Measurements from ENCODE around the gene LDLRAD3. TPM values are rescaled to one million over a fixed set of nuclear protein-coding genes. Genes with fewer than 3 reads are reported as not detected.

Gene LDLRAD3
- total RNA-seq, 1 experiment from 2014 or later: 28.1 TPM

DNA sequence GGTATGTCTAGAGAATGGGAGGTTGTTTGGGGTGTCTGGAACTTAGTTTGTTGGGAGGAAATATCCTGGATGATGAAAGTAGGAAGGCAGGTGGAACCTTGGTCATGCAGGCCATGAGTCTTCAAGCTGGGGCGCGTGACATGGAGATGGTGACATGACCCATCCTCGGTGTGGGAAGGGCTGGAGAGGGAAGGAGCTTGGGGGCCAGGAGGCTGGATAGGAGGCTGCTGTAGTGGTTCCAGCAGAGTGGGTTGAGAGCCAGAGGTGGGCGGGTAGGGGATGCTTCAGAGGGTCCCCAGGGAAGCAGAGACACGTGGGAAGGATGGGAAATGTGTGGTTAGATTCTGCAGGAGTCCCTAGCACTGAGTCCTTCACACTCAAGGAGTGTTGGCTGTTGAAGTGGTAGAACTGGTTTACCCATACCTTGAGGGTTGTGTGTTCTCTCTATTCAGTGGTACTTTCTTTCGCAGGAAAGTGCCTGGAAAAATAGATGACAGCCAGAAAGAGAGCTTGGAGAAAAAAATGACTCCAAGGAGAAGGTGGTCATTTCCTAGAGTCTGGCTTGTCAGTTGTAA, 56.8 kb downstream of the LDLRAD3 start:
- no peak overlapping the region for H3K4me3 ChIP-seq (ENCODE audit: low read depth in 2 of 2, low read length in 2 of 2)
- ChIA-PET CTCF (no interaction called here), POLR2A (no interaction called here)
- H3K4me1 ChIP-seq (ENCODE audit: control insufficient read depth, insufficient read depth, low read length): 0 out of 2 replicates have a peak, but pooled peaks cover 2% of the 10 kb centered on the region
- intact Hi-C loops (cut with micrococcal nuclease; ENCODE audit: unreplicated experiment): no loop called here
- H3K27me3 ChIP-seq (ENCODE audit: control insufficient read depth, insufficient read depth, low read length): no peaks in the 10 kb centered on the region
- in situ Hi-C loops (cut with HindIII; ENCODE audit: low pct_unique_long_range_greater_than_20kb, low sequenced_read_pairs): no loop called here
- no peak for TF ChIP-seq TCF7L2 (IDR thresholded peaks at IDR 0.05; ENCODE audit: low read depth, low read length)
- TF ChIP-seq, protein P1, sequence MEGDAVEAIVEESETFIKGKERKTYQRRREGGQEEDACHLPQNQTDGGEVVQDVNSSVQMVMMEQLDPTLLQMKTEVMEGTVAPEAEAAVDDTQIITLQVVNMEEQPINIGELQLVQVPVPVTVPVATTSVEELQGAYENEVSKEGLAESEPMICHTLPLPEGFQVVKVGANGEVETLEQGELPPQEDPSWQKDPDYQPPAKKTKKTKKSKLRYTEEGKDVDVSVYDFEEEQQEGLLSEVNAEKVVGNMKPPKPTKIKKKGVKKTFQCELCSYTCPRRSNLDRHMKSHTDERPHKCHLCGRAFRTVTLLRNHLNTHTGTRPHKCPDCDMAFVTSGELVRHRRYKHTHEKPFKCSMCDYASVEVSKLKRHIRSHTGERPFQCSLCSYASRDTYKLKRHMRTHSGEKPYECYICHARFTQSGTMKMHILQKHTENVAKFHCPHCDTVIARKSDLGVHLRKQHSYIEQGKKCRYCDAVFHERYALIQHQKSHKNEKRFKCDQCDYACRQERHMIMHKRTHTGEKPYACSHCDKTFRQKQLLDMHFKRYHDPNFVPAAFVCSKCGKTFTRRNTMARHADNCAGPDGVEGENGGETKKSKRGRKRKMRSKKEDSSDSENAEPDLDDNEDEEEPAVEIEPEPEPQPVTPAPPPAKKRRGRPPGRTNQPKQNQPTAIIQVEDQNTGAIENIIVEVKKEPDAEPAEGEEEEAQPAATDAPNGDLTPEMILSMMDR (IDR thresholded peaks at IDR 0.05): no peak
- no peak for TF ChIP-seq SIN3A (IDR thresholded peaks at IDR 0.05; ENCODE audit: borderline replicate concordance, insufficient read depth, low read depth, low read length)
- TF ChIP-seq POLR2AphosphoS5 (IDR thresholded peaks at IDR 0.05; ENCODE audit: low read depth, low read length): no peak
- TF ChIP-seq, protein P2, sequence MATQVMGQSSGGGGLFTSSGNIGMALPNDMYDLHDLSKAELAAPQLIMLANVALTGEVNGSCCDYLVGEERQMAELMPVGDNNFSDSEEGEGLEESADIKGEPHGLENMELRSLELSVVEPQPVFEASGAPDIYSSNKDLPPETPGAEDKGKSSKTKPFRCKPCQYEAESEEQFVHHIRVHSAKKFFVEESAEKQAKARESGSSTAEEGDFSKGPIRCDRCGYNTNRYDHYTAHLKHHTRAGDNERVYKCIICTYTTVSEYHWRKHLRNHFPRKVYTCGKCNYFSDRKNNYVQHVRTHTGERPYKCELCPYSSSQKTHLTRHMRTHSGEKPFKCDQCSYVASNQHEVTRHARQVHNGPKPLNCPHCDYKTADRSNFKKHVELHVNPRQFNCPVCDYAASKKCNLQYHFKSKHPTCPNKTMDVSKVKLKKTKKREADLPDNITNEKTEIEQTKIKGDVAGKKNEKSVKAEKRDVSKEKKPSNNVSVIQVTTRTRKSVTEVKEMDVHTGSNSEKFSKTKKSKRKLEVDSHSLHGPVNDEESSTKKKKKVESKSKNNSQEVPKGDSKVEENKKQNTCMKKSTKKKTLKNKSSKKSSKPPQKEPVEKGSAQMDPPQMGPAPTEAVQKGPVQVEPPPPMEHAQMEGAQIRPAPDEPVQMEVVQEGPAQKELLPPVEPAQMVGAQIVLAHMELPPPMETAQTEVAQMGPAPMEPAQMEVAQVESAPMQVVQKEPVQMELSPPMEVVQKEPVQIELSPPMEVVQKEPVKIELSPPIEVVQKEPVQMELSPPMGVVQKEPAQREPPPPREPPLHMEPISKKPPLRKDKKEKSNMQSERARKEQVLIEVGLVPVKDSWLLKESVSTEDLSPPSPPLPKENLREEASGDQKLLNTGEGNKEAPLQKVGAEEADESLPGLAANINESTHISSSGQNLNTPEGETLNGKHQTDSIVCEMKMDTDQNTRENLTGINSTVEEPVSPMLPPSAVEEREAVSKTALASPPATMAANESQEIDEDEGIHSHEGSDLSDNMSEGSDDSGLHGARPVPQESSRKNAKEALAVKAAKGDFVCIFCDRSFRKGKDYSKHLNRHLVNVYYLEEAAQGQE (IDR thresholded peaks at IDR 0.05; ENCODE audit: insufficient read depth in 1 of 2, low read depth in 2 of 2, low read length in 1 of 2): no peak
- H3K36me3 ChIP-seq (ENCODE audit: control insufficient read depth, insufficient read depth, low read length): no peaks in the 10 kb centered on the region
- H3K27ac ChIP-seq (ENCODE audit: low read length): no peak overlapping the region
- no peak for DNase-seq (ENCODE audit: low read depth, low spot score)
- no TSS peak for BruUV-seq (replicated peaks)
- no peaks in the 10 kb centered on the region for H3K9me3 ChIP-seq (ENCODE audit: control insufficient read depth, insufficient read depth, low read depth, low read length)
- ATAC-seq: no peak

DNA sequence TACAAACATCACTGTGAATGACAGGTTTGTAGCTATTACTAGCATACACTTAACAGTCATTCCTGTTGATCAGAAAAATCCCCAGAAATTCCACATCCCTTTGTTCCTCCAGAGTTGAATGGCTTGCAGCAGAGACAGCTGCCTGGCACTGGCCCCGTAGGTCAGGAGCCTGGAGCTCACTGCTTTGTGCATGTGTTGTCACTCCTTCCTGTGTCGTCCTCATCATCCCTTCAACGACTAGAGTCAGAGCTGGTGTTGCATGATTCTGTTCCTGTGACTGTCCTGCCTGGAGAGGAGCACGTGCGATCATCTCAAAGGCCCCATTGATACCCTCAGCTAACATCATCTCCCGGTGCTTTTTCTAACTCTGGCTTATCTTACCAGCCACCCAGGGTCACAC, 58.3 kb downstream of the LDLRAD3 start:
- POLR2A ChIA-PET: no interaction called here
- intact Hi-C loops (cut with micrococcal nuclease; ENCODE audit: unreplicated experiment): no loop called here
- TF ChIP-seq TCF7L2 (IDR thresholded peaks at IDR 0.05; ENCODE audit: low read depth, low read length) (no peak), POLR2AphosphoS5 (IDR thresholded peaks at IDR 0.05; ENCODE audit: low read depth, low read length) (no peak)
- TF ChIP-seq, protein P2 (IDR thresholded peaks at IDR 0.05; ENCODE audit: insufficient read depth in 1 of 2, low read depth in 2 of 2, low read length in 1 of 2): no peak
- no TSS peak for BruUV-seq (replicated peaks)
- Histone ChIP-seq H3K27ac (ENCODE audit: low read length) (no peak overlapping the region), H3K36me3 (ENCODE audit: control insufficient read depth, insufficient read depth, low read length) (no peaks in the 10 kb centered on the region), H3K4me3 (ENCODE audit: low read depth in 2 of 2, low read length in 2 of 2) (no peak overlapping the region), H3K27me3 (ENCODE audit: control insufficient read depth, insufficient read depth, low read length) (no peaks in the 10 kb centered on the region), H3K4me1 (ENCODE audit: control insufficient read depth, insufficient read depth, low read length) (0 out of 2 replicates have a peak, but pooled peaks cover 2% of the 10 kb centered on the region), H3K9me3 (ENCODE audit: control insufficient read depth, insufficient read depth, low read depth, low read length) (no peaks in the 10 kb centered on the region)
- DNase-seq (ENCODE audit: low read depth, low spot score) (no peak), ATAC-seq (no peak)
- CTCF ChIA-PET: no interaction called here
- in situ Hi-C loops (cut with HindIII; ENCODE audit: low pct_unique_long_range_greater_than_20kb, low sequenced_read_pairs): no loop called here

All from Panc1 (cell line).